ENCODE measurements around the gene TFB2M. TPM values are rescaled to one million over a fixed set of nuclear protein-coding genes. Genes with fewer than 3 reads are reported as not detected.
A peak's percentile ranks its signal among the peaks of the same experiment; 100 is the strongest.
"Not testable (repeated sequence)": the region's sequence is repeated elsewhere in the genome, so short reads cannot be mapped to it uniquely, and the experiment has no call there.

The TFB2M gene, protein sequence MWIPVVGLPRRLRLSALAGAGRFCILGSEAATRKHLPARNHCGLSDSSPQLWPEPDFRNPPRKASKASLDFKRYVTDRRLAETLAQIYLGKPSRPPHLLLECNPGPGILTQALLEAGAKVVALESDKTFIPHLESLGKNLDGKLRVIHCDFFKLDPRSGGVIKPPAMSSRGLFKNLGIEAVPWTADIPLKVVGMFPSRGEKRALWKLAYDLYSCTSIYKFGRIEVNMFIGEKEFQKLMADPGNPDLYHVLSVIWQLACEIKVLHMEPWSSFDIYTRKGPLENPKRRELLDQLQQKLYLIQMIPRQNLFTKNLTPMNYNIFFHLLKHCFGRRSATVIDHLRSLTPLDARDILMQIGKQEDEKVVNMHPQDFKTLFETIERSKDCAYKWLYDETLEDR
- 10.5 TPM for total RNA-seq

DNA sequence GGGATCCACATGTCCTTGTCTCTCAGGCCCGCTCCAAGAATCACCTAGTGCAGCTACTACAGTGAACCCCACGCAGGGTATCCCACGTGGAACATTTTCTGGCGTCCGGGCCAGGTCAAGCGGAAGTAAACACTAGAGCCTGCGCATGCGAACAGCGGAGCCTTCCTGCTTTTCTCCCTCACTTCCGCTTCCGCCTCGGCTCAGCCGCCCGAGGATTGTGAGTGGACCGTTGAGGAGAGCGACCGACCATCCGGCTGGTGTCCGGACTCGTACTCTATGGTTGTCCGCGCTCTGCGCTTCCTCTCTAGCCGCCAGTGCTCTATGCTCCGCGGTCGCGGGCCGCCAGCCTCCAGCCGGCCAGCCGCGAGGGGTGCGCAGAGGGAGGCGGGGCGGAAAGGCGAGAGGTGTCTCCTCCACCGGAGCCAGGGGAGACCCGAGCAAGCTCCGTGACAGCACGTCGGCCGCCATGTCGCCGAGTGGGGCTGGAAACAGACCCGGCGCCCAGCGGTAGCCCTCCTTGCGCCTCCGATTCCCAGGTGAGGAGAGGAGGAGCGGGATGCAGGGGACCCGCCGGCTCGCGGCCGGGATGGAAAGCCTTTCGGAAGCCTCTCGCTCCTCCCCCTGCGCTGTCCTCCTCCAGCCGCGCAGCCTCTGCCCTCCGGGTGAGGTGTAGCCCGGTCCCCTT, at the start of gene TFB2M, which contains the start of gene CNST:
TSS of gene TFB2M (minus strand) at position 134 of the 685 bp plus-strand sequence. CDS start at position 11, 123 bp downstream.
TSS of gene CNST (plus strand) at position 329 of the 685 bp plus-strand sequence. CDS start 25,107 bp downstream, outside the sequence.
- DNase-seq (ENCODE audit: low read depth in 2 of 3, low spot score in 2 of 3) = peak; percentile 79 to 99 (median 99)

DNA sequence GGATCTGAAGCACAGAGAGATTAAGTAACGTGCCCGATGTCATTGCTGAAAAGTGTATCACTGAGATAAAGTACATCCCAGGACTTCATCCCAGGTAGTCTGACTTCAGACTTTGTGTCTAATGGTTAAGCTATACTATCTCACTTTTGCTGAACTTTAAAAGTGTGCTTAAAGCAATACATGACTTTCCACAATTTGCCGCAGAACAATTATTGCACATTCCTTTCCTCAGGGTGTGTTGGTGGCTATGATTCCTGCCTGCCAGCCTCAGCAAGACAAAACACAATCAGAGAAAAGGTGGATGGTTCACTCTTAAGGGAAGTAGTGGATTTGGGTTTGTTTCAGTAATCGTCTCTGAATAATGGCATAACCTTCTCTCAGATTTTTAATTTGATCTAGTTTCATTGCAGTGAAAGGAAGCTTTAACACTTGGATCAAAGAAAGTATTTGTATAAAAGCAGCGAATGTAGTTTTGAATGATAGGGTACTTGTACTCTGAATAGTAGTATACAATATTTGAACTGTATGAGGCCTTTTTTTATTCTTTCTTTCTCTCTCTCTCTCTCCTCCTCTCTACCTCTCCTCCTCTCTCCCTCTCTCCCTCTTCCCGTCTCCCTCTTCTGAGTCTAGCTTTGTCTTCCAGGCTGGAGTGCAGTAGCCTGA, 47.2 kb upstream of the TFB2M start:
- no peak for DNase-seq (ENCODE audit: low read depth in 2 of 3, low spot score in 2 of 3)

- no peak for DNase-seq (ENCODE audit: low read depth in 2 of 3, low spot score in 2 of 3)
Observed at GRCh38 chr1:246609632-246610031, 43.6 kb upstream of the TFB2M start.

DNA sequence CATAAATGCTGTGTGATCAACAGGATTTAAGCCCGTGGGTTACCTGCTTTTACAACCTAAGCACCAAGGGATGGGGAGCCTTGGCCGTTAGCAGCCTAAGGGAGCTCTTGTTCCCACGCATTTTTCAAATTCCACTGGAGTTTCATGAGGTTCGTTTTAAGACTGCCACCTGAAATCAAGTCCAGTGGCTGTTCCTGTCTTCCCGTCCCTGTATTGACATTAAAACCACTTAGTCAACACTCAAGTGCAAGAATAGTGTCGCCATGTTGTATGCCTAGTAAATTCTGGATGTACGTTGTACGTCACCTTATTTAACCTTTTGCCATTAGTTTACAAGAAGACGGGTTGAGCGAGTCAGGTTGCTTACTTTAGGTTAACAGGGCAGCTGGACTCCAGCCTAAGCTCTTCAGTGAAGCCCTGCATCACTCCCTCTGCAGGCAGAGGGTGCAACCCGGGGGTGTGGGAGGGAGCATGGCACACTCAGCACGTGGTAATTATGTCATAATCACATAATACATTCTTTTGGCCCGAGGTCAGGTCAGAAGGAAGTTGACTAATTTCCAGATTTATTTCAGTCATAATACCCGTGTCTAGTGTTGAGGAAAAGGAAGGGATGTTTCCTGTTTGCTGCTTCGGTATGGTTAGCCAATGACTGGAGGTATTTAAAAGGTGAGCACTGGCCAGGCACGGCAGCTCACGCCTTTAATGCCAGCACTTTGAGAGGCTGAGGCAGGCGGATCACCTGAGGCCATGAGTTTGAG, 42.7 kb upstream of the TFB2M start:
- peak in 2 of 3 donors; percentile 39 to 51 for DNase-seq (ENCODE audit: low read depth in 2 of 3, low spot score in 2 of 3)

DNA sequence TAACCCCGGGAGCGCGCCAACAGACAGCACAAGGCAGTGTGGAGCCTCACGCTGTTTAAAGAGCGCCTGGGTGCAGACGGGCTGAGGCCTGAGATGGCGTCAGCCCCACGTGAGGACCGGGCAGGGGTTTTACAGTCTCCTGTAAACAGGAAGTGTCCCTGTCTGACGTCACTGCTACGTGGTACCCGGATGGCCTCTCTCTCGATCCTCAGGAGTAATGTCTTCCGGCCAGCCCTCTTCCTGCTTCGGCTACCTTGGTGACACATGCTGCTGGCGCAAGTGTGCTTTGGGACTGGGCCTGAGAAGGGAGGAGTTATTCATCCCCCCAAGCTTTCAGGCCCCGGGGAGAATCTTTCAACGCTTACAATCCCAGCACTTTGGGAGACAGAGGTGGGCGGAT, 41.4 kb upstream of the TFB2M start:
- DNase-seq (ENCODE audit: low read depth in 2 of 3, low spot score in 2 of 3) = no peak

DNA sequence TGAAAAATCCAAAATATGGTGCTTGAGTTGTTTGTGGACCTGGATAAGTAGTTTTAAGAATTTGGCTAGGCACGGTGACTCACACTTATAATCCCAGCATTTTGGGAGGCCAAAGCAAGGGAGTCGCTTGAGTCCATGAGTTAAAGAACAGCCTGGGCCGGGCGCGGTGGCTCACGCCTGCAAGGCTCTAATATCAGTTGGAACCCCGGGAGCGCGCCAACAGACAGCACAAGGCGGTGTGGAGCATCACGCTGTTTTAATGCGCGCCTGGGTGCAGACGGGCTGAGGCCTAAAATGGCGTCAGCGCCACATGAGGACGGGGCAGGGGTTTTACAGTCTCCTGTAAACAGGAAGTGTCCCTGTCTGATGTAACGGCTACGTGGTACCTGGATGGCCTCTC, 39.2 kb upstream of the TFB2M start:
- not testable (repeated sequence) for DNase-seq (ENCODE audit: low read depth in 2 of 3, low spot score in 2 of 3)

DNA sequence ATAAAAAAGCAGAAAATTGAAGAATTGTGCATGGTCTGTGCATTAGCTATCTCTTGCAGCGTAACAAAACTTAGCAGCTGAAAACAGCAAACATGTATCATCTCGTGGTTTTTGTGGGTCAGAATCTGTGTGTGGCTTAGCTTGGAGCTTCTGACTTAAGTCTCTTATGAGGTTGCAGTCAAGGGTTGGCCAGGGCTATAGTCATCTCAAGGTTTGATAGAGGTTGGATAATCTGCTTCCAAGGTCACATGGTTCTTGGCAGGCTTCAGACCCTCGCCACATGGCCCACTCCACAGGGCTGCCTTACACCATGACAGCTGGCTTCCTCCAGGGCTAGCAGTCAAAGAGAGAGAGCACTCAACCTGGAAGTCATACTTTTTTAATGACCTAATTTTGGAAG, 36.1 kb upstream of the TFB2M start:
- peak in 2 of 3 donors; percentile 25 to 40 for DNase-seq (ENCODE audit: low read depth in 2 of 3, low spot score in 2 of 3)

DNA sequence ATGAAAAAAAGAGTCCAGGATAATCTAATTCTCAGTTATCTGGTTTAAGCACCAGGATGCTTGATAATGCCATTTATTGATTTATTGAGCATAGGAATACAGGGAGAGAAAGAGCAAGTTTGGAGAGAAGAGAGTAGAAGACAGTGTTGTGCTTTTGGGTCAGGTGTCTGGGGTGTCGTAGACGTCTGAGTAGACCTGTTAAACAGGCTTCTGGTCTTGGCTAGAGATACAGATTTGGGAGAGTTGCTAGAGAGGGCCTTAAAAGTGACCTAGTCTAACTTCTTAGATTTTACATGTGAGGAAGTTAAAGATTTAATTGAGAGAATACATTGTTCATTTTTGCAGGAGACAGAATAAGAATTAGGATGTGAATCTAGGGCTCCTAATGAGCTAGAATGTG, 34.5 kb upstream of the TFB2M start:
- DNase-seq (ENCODE audit: low read depth in 2 of 3, low spot score in 2 of 3) = no peak

GRCh38 chr1:246599315-246599714, 33.3 kb upstream of the TFB2M start:
- DNase-seq (ENCODE audit: low read depth in 2 of 3, low spot score in 2 of 3) = no peak

DNA sequence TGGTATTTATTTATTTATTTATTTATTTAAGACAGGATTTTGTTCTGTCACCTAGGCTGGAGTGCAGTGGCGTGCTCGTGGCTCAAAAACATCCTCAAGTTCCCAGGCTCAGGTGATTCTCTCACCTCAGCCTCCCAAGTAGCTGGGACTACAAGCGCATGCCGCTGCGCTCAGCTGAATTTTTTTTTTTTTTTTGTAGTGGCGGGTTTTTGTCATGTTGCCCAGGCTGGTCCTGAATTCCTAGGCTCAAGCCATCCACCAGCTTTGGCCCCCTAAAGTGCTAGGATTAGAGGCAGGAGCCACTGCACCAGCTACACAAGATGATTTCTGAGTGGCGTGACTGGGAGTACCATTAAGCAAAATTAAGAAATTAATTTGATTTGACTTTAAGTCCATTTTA, 31.9 kb upstream of the TFB2M start:
- DNase-seq (ENCODE audit: low read depth in 2 of 3, low spot score in 2 of 3) = no peak

DNA sequence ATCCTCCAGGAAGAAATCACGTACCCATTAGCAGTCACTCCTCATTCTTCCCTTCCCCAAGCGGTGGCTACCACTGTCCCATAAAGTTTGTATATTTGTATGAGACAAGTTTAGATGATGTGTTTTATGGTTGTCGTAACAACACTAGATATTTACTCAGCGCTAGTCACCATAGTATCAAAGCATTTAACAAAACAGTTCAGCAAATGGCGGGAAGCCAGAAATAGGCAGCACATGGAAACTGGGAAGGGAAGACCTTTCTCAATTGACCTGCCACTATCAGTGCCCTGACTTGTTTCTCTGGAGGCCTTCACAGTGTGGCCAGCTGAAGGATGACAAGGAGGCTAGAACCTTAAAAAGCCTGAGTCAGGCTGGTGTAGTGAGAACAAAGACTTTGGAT, 31.3 kb upstream of the TFB2M start:
- peak in 2 of 3 donors; percentile 63 to 83 for DNase-seq (ENCODE audit: low read depth in 2 of 3, low spot score in 2 of 3)

GRCh38 chr1:246595146-246595545, 29.1 kb upstream of the TFB2M start:
- DNase-seq (ENCODE audit: low read depth in 2 of 3, low spot score in 2 of 3) = no peak

DNA sequence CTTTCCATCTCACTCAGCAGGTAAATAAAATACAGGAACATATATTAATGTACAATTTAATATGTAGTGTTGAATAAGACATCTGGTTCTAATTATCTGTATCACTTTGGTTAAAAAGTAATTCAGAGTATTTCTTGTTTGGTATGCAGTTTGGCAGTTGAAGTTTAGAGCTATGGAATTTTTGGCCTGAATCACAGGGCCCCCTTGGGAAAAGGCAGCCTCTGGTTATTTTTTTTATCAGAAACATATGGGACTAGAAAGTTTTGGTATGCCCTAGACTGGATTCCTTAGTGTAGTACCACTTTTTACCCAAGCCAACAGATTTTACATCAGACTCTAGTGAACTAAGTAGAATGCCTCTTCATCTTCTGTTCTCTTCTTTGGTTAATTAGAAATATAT, 26.6 kb upstream of the TFB2M start:
- DNase-seq (ENCODE audit: low read depth in 2 of 3, low spot score in 2 of 3) = no peak

DNA sequence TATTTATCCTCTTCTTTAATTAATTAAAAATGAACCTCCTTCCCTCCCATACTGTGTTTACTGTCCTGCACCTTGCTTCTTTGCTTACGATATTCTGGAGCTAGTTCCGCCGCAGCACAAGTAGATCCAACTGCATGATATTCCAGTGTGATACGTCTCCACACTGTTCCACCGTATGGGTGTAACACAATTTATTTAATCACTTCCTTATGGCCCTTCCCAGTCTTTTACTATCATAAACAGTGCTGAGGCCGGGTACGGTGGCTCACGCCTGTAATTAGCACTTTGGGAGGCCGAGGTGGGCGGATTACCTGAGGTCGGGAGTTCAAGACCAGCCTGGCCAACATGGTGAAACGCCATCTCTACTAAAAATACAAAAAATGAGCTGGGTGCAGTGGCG, 25.9 kb upstream of the TFB2M start:
- DNase-seq (ENCODE audit: low read depth in 2 of 3, low spot score in 2 of 3) = no peak

DNA sequence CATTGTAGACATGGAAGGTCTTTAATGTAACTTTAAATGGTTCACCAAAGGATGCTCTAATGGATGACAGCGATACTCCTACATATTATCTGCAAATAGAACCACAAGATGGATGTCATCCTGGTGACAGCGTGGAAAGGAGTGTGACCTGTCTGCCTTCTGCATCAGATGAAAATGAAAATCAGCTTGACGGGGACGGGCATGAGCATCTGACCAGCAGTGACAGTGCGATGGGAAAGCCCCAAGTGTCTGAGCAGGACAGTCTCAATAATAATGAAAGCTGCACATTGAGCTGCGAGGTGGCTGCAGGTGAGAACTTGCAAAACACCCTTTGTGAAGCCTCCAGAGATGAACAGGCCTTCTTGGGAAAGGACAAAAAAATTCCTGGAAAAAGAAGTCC, 25.4 kb upstream of the TFB2M start:
- no peak for DNase-seq (ENCODE audit: low read depth in 2 of 3, low spot score in 2 of 3)

GRCh38 chr1:246591047-246591446, 25.0 kb upstream of the TFB2M start:
- DNase-seq (ENCODE audit: low read depth in 2 of 3, low spot score in 2 of 3) = no peak

GRCh38 chr1:246589919-246590318, 23.9 kb upstream of the TFB2M start:
- DNase-seq (ENCODE audit: low read depth in 2 of 3, low spot score in 2 of 3) = not testable (repeated sequence)

GRCh38 chr1:246588159-246588721, 22.2 kb upstream of the TFB2M start:
- DNase-seq (ENCODE audit: low read depth in 2 of 3, low spot score in 2 of 3) = no peak

GRCh38 chr1:246587606-246588005, 21.5 kb upstream of the TFB2M start:
- no peak for DNase-seq (ENCODE audit: low read depth in 2 of 3, low spot score in 2 of 3)

DNA sequence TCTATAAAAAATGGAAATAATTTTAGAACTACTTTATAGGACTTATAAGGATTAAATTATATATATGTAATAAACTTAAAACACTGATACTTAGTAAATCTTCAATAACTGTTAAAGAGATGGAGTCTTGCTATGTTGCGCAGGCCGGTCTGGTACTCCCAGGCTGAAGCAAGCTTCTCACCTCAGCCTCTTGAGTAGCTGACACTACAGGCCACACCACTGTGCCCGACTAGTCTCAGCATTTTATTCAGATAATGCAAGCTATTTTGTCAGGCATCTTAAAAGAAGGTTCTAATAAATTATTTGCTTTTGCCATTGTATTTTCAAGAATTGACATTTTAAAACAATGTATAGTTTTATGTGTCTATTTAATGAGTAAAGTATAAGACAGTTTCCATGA, 21.0 kb upstream of the TFB2M start:
- no peak for DNase-seq (ENCODE audit: low read depth in 2 of 3, low spot score in 2 of 3)

Measured in hematopoietic multipotent progenitor cell (in vitro differentiated cells).